Neural progenitor cell (in vitro differentiated cells): ENCODE results near the gene GBGT1.

ENCODE experiments used
- EZH2 ChIP-seq: fragments of 200-600 bp; sonication (generic); IDR thresholded peaks from 2 replicates; pipeline ENCODE4 v1.6.1; 2017; ENCODE audit warnings: antibody characterized with exemption, mild to moderate bottlenecking, moderate library complexity
- TF ChIP-seq, protein P1 (sequence below): fragments of 200-600 bp; sonication (generic); IDR thresholded peaks from 2 replicates; pipeline ENCODE4 v1.5.1; 2017; ENCODE audit warnings: antibody characterized with exemption, mild to moderate bottlenecking

DNA sequence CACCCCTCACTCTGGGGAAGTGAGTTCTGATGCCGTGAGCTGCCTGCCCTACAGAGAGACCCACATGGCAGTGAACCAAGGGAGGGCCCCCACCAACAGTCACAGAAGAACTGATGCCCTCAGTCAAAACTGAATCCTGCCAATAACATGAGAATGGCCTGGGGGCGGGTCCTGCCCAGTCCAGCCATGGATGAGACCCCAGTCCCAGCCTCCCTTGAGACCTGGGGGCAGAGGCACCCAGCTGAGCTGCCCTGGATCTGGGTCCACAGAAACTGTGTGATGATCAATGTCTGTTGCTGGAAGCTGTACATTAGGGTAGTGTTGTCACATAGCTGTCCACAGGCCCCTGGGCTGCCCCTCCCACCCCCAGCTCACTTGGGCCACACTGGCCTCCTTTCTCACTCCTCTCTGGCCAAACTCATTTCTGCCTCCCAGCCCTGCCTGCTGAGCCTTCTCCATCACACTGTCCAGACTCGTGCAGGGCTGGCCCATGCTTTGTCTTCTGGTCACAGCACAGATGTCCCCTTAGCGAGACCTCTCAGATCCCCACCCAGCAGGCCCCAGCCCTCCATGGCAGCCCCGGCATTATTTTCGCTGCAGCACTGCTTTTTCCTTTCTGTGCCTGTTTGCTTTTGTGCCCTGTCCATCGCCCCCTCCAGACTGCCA, 16.8 kb downstream of the GBGT1 start:
- no peak for TF ChIP-seq EZH2
- TF ChIP-seq, protein P1, sequence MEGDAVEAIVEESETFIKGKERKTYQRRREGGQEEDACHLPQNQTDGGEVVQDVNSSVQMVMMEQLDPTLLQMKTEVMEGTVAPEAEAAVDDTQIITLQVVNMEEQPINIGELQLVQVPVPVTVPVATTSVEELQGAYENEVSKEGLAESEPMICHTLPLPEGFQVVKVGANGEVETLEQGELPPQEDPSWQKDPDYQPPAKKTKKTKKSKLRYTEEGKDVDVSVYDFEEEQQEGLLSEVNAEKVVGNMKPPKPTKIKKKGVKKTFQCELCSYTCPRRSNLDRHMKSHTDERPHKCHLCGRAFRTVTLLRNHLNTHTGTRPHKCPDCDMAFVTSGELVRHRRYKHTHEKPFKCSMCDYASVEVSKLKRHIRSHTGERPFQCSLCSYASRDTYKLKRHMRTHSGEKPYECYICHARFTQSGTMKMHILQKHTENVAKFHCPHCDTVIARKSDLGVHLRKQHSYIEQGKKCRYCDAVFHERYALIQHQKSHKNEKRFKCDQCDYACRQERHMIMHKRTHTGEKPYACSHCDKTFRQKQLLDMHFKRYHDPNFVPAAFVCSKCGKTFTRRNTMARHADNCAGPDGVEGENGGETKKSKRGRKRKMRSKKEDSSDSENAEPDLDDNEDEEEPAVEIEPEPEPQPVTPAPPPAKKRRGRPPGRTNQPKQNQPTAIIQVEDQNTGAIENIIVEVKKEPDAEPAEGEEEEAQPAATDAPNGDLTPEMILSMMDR, result no peak
